ENCODE data around the gene NUTM2F. TPM values are rescaled to one million over a fixed set of nuclear protein-coding genes. Genes with fewer than 3 reads are reported as not detected.
"Not testable (repeated sequence)": the region's sequence is repeated elsewhere in the genome, so short reads cannot be mapped to it uniquely, and the experiment has no call there.

NUTM2F gene
- total RNA-seq, 2 experiments from 2014 or later: not detected

GRCh38 chr9:94281101-94281500, 47.3 kb downstream of the NUTM2F start:
- ChIA-PET POLR2A (no interaction called here), CTCF (no interaction called here)
- no peak overlapping the region for H3K27ac Mint-ChIP-seq
- no peak overlapping the region for H3K4me3 ChIP-seq (ENCODE audit: low read length)
- no peaks in the 10 kb centered on the region for H3K27me3 Mint-ChIP-seq
- H3K36me3 ChIP-seq (ENCODE audit: insufficient read depth, low read length): peaks cover 35% of the 10 kb centered on the region
- H3K27me3 ChIP-seq (ENCODE audit: control insufficient read depth in 1 of 2, insufficient read depth in 2 of 2, low read length in 2 of 2): no peaks in the 10 kb centered on the region
- H3K9me3 Mint-ChIP-seq: no peaks in the 10 kb centered on the region
- H3K4me1 ChIP-seq (ENCODE audit: insufficient read depth, low read length): no peaks in the 10 kb centered on the region
- DNase-seq (no peak), ATAC-seq (ENCODE audit: poor library complexity) (no peak)
- no peak overlapping the region for H3K27ac ChIP-seq (ENCODE audit: low read depth in 1 of 2, low read length in 2 of 2)
- H3K4me3 Mint-ChIP-seq: no peak overlapping the region
- H3K9me3 ChIP-seq (ENCODE audit: control insufficient read depth in 1 of 2, insufficient read depth in 1 of 2, low read length in 2 of 2): peaks cover 7% of the 10 kb centered on the region in 2 experiments
- H3K4me1 Mint-ChIP-seq (ENCODE audit: low read depth): no peaks in the 10 kb centered on the region
- intact Hi-C loops (cut with DNase I, micrococcal nuclease): no loop called here
- no peak for TF ChIP-seq CTCF (IDR thresholded peaks at IDR 0.05)
- H3K36me3 Mint-ChIP-seq (ENCODE audit: low read depth): peaks cover 84% of the 10 kb centered on the region

- TF ChIP-seq CTCF (IDR thresholded peaks at IDR 0.05): no peak
- H3K4me3 Mint-ChIP-seq: no peak overlapping the region
- no peaks in the 10 kb centered on the region for H3K4me1 ChIP-seq (ENCODE audit: insufficient read depth, low read length)
- ChIA-PET POLR2A (no interaction called here), CTCF (no interaction called here)
- no peaks in the 10 kb centered on the region for H3K9me3 Mint-ChIP-seq
- H3K4me3 ChIP-seq (ENCODE audit: low read length): no peak overlapping the region
- peaks cover 2% of the 10 kb centered on the region for H3K4me1 Mint-ChIP-seq (ENCODE audit: low read depth)
- H3K27ac Mint-ChIP-seq: no peak overlapping the region
- peaks cover 7% of the 10 kb centered on the region in 2 experiments for H3K9me3 ChIP-seq (ENCODE audit: control insufficient read depth in 1 of 2, insufficient read depth in 1 of 2, low read length in 2 of 2)
- no peaks in the 10 kb centered on the region for H3K27me3 Mint-ChIP-seq
- H3K27ac ChIP-seq (ENCODE audit: low read depth in 1 of 2, low read length in 2 of 2): no peak overlapping the region
- intact Hi-C loops (cut with DNase I, micrococcal nuclease): no loop called here
- DNase-seq (no peak), ATAC-seq (ENCODE audit: poor library complexity) (no peak)
- H3K36me3 Mint-ChIP-seq (ENCODE audit: low read depth): peaks cover 82% of the 10 kb centered on the region
- no peaks in the 10 kb centered on the region for H3K27me3 ChIP-seq (ENCODE audit: control insufficient read depth in 1 of 2, insufficient read depth in 2 of 2, low read length in 2 of 2)
- H3K36me3 ChIP-seq (ENCODE audit: insufficient read depth, low read length): peaks cover 35% of the 10 kb centered on the region
Observed at GRCh38 chr9:94280409-94280989, 47.9 kb downstream of the NUTM2F start.

GRCh38 chr9:94277885-94278536, 50.4 kb downstream of the NUTM2F start:
- Mint-ChIP-seq H3K4me1 (ENCODE audit: low read depth) (peaks cover 17% of the 10 kb centered on the region), H3K9me3 (no peaks in the 10 kb centered on the region), H3K36me3 (ENCODE audit: low read depth) (peaks cover 82% of the 10 kb centered on the region), H3K4me3 (no peak overlapping the region), H3K27me3 (no peaks in the 10 kb centered on the region), H3K27ac (no peak overlapping the region)
- Histone ChIP-seq H3K27me3 (ENCODE audit: control insufficient read depth in 1 of 2, insufficient read depth in 2 of 2, low read length in 2 of 2) (no peaks in the 10 kb centered on the region), H3K36me3 (ENCODE audit: insufficient read depth, low read length) (peaks cover 40% of the 10 kb centered on the region), H3K9me3 (ENCODE audit: control insufficient read depth in 1 of 2, insufficient read depth in 1 of 2, low read length in 2 of 2) (peaks cover 7% of the 10 kb centered on the region in 2 experiments), H3K4me1 (ENCODE audit: insufficient read depth, low read length) (no peaks in the 10 kb centered on the region), H3K27ac (ENCODE audit: low read depth in 1 of 2, low read length in 2 of 2) (no peak overlapping the region), H3K4me3 (ENCODE audit: low read length) (no peak overlapping the region)
- ChIA-PET CTCF (no interaction called here), POLR2A (no interaction called here)
- no peak for TF ChIP-seq CTCF (IDR thresholded peaks at IDR 0.05)
- ATAC-seq (ENCODE audit: poor library complexity): no peak
- intact Hi-C loops (cut with DNase I, micrococcal nuclease): no loop called here
- DNase-seq: no peak

GRCh38 chr9:94277029-94277428, 51.4 kb downstream of the NUTM2F start:
- CTCF ChIA-PET; POLR2A ChIA-PET; H3K4me1 ChIP-seq (ENCODE audit: insufficient read depth, low read length); intact Hi-C loops (cut with DNase I, micrococcal nuclease); H3K27me3 Mint-ChIP-seq; H3K27ac ChIP-seq (ENCODE audit: low read depth in 1 of 2, low read length in 2 of 2); H3K9me3 ChIP-seq (ENCODE audit: control insufficient read depth in 1 of 2, insufficient read depth in 1 of 2, low read length in 2 of 2); H3K4me3 Mint-ChIP-seq; H3K27ac Mint-ChIP-seq; H3K27me3 ChIP-seq (ENCODE audit: control insufficient read depth in 1 of 2, insufficient read depth in 2 of 2, low read length in 2 of 2); ATAC-seq (ENCODE audit: poor library complexity); H3K9me3 Mint-ChIP-seq; H3K4me3 ChIP-seq (ENCODE audit: low read length); DNase-seq: not testable (repeated sequence)
- H3K4me1 Mint-ChIP-seq (ENCODE audit: low read depth): peaks cover 27% of the 10 kb centered on the region
- peaks cover 80% of the 10 kb centered on the region for H3K36me3 Mint-ChIP-seq (ENCODE audit: low read depth)
- H3K36me3 ChIP-seq (ENCODE audit: insufficient read depth, low read length): peaks cover 40% of the 10 kb centered on the region

Data from CD4-positive, alpha-beta T cell (primary cell).